A549 treated with CpdA at 1 μM for 4 hours (cell line): ENCODE measurements around the gene OR6C70. TPM values are rescaled to one million over a fixed set of nuclear protein-coding genes. Genes with fewer than 3 reads are reported as not detected.

Source experiments
- total RNA-seq: library from RNA; stranded (reverse); fragments of 200-300 nt; extraction: Qiagen RNA extraction; gene quantifications from 5 replicates; pipeline ENCODE4 v1.2.3, GENCODE V29; 2022; ENCODE audit warnings: low read depth

The OR6C70 gene
- not detected in 5 replicates for total RNA-seq

GRCh38 chr12:55470088-55470829, at the start of gene OR6C70:
Gene OR6C70 (minus strand): TSS chr12:55470138. CDS start chr12:55470138, 0 bp downstream.

DNA sequence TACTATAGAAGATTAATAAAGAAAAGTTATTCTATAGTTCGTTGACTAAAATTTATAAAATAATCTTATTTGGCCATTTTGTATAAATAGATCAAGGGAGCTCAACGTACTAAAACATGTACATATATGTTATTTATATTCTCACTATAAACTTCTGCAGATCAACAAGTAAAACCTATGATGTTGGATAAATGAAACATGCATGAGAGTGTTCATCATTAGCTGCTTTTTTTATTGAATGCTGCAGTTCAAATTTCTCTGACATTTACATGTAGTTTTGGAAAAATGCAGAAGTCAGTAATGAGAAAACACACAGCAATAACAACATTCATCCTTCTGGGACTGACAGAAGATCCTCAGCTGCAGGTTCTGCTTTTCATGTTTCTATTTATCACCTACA, 22.1 kb upstream of the OR6C70 start, which contains the start of gene OR6C68:
Gene OR6C68 (plus strand): TSS at position 301 of the 400 bp plus-strand sequence. CDS start 0 bp downstream, at position 301.

GRCh38 chr12:55443776-55444175, 26.2 kb downstream of the OR6C70 start, which contains the start of gene OR6C2:
Gene OR6C2 (plus strand): TSS chr12:55444076. CDS start chr12:55452214, 8,138 bp downstream.

DNA sequence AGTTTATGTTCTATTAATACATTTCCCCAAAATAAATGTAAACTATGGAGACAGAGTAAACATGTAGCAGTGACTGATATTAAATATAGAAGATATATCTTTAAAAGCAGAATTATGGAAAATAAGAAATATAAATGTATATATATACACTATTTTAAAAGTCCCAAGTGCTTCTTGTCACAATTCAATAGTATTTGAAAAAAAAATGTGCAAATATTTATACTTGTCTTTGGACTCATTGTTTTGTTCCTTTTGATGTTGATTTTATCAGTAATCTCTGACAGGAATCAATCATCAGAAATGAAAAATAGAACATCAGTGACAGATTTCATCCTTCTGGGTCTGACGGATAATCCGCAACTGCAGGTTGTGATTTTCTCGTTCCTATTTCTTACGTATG, 44.0 kb downstream of the OR6C70 start, which contains the start of gene OR6C76:
Gene OR6C76 (plus strand): TSS at position 301 of the 400 bp plus-strand sequence. CDS start 0 bp downstream, at position 301.

Other genes with a start within 250 kb of the OR6C70 start
- not detected in 5 replicates for gene OR10A7, start 249.1 kb downstream of the OR6C70 start, total RNA-seq
- gene OR6C74, start 225.5 kb downstream of the OR6C70 start, total RNA-seq: not detected in 5 replicates
- not detected in 5 replicates for gene OR6C6, start 173.6 kb downstream of the OR6C70 start, total RNA-seq
- not detected in 5 replicates for gene OR6C1, start 155.8 kb downstream of the OR6C70 start, total RNA-seq
- not detected in 5 replicates for gene OR6C3, start 139.4 kb downstream of the OR6C70 start, total RNA-seq
- gene OR6C75, start 107.2 kb downstream of the OR6C70 start, total RNA-seq: not detected in 5 replicates
- gene OR6C65, start 69.6 kb downstream of the OR6C70 start, total RNA-seq: not detected in 5 replicates
- not detected in 5 replicates for gene OR6C76, start 43.9 kb downstream of the OR6C70 start, total RNA-seq
- gene OR6C2, start 26.1 kb downstream of the OR6C70 start, total RNA-seq: not detected in 5 replicates
- gene OR6C68, start 22.2 kb upstream of the OR6C70 start, total RNA-seq: not detected in 5 replicates
- gene OR6C4, start 79.5 kb upstream of the OR6C70 start, total RNA-seq: not detected in 5 replicates
- gene OR2AP1, start 102.3 kb upstream of the OR6C70 start, total RNA-seq: not detected in 5 replicates
- gene OR10P1, start 166.8 kb upstream of the OR6C70 start, total RNA-seq: not detected in 5 replicates
- gene ITGA7, start 237.8 kb upstream of the OR6C70 start, total RNA-seq: 1.1 to 2.1 TPM (median 1.3 TPM) in 5 replicates
- gene BLOC1S1, start 245.9 kb upstream of the OR6C70 start, total RNA-seq: 111 to 153 TPM (median 146 TPM) in 5 replicates